HG03432 (cell line): ENCODE data around the gene KIF1A.

Source experiments
- ATAC-seq: cut with Tn5 transposase; IDR thresholded peaks from one replicate; pipeline ENCODE4 v1.9.1; 2021; ENCODE audit warnings: mild to moderate bottlenecking, moderate library complexity; ENCODE audit not compliant: unreplicated experiment

Gene KIF1A

GRCh38 chr2:240672701-240673190, 147.3 kb downstream of the KIF1A start:
- no peak for ATAC-seq

GRCh38 chr2:240672076-240672700, 147.8 kb downstream of the KIF1A start:
- ATAC-seq, result no peak

DNA sequence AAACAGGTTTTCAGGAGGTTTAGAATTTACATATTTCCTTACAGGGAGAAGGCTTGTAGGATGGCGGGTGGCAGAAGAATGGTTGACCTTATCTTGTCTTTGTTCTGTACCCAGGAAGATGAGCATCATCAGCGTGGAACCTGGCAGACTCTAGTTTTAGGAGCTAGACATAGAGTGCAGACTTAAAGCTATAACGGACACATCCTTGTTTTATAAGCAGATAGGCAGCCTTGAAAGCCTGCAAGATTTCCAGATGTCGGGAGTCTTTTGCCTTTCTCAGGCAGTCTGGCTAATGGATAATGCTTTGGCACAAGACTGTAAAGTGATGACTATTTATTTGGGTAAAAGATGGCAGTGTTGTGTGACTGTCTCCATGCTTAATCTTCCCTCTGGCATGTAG, 149.1 kb downstream of the KIF1A start:
- ATAC-seq, result no peak

DNA sequence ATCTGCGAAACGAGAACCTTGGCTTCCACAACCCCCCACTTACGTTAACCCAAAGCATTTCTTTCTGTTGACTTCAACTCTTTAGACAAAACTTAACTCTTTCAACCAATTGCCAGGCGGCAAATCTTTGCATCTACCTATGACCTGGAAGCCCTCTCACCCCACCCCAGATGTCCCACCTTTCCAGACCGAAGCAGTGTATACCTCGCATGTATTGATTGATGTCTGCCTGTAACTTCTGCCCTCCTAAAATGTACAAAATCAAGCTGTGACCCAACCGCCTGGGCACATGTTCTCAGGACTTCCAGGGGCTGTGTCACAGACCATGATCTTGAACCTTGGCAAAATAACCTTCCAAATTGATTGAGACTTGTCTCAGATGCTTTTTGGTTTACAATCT, 149.6 kb downstream of the KIF1A start:
- ATAC-seq, result no peak

GRCh38 chr2:240664622-240665021, 155.4 kb downstream of the KIF1A start:
- no peak for ATAC-seq
